Measurements from ENCODE around the gene GRAMD4. TPM values are rescaled to one million over a fixed set of nuclear protein-coding genes. Genes with fewer than 3 reads are reported as not detected.

GRAMD4 gene
- total RNA-seq, 1 experiment from 2014 or later: 23.4 TPM

DNA sequence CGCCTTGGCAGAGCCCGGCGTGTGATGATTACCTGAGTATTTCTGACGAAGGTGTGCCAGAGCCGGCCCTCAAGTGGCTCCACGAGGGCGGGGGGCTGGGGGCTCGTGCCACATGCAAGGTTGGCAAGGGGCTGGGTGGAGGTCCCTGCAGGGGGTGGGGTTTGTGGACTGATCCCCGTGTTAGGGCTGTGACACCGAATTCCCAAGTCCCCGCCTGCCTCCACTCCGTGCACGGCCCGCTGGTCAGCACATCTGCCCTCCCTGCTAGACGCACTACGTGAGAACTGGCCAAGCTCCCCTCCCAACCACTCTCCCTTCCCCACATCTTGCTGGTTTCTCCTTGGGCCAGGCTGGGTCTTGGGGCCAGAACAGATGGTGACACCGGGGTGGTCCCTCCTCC, 34.2 kb downstream of the GRAMD4 start:
- peaks cover 22% of the 10 kb centered on the region for H3K4me1 ChIP-seq
- H3K36me3 Mint-ChIP-seq (ENCODE audit: insufficient read depth, unreplicated experiment): no peaks in the 10 kb centered on the region
- H3K9me3 ChIP-seq: no peaks in the 10 kb centered on the region
- H3K27ac Mint-ChIP-seq (ENCODE audit: unreplicated experiment): no peak overlapping the region
- H3K4me1 Mint-ChIP-seq (ENCODE audit: low read depth, unreplicated experiment): peaks cover 24% of the 10 kb centered on the region
- intact Hi-C loops (cut with micrococcal nuclease; ENCODE audit: unreplicated experiment): no loop called here
- TF ChIP-seq, protein P1, sequence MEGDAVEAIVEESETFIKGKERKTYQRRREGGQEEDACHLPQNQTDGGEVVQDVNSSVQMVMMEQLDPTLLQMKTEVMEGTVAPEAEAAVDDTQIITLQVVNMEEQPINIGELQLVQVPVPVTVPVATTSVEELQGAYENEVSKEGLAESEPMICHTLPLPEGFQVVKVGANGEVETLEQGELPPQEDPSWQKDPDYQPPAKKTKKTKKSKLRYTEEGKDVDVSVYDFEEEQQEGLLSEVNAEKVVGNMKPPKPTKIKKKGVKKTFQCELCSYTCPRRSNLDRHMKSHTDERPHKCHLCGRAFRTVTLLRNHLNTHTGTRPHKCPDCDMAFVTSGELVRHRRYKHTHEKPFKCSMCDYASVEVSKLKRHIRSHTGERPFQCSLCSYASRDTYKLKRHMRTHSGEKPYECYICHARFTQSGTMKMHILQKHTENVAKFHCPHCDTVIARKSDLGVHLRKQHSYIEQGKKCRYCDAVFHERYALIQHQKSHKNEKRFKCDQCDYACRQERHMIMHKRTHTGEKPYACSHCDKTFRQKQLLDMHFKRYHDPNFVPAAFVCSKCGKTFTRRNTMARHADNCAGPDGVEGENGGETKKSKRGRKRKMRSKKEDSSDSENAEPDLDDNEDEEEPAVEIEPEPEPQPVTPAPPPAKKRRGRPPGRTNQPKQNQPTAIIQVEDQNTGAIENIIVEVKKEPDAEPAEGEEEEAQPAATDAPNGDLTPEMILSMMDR (IDR thresholded peaks at IDR 0.05; ENCODE audit: insufficient read depth in 1 of 2, low read depth in 1 of 2, low read length in 1 of 2, severe bottlenecking in 1 of 2, unreplicated experiment in 1 of 2): no peak
- CTCF ChIA-PET: no interaction called here
- no TSS peak for BruUV-seq (replicated peaks)
- no peaks in the 10 kb centered on the region for H3K36me3 ChIP-seq (ENCODE audit: control insufficient read depth, insufficient read depth, low read length)
- H3K27me3 ChIP-seq (replicated peaks; ENCODE audit: control insufficient read depth, insufficient read depth, low read length): no peaks in the 10 kb centered on the region
- H3K4me3 Mint-ChIP-seq (ENCODE audit: unreplicated experiment): no peak overlapping the region
- H3K4me3 ChIP-seq (ENCODE audit: low read depth, low read length): no peak overlapping the region
- no peak for DNase-seq
- POLR2A ChIA-PET: no interaction called here
- no peaks in the 10 kb centered on the region for H3K27me3 Mint-ChIP-seq (ENCODE audit: insufficient read depth, unreplicated experiment)
- H3K9me3 Mint-ChIP-seq (ENCODE audit: unreplicated experiment): no peaks in the 10 kb centered on the region

DNA sequence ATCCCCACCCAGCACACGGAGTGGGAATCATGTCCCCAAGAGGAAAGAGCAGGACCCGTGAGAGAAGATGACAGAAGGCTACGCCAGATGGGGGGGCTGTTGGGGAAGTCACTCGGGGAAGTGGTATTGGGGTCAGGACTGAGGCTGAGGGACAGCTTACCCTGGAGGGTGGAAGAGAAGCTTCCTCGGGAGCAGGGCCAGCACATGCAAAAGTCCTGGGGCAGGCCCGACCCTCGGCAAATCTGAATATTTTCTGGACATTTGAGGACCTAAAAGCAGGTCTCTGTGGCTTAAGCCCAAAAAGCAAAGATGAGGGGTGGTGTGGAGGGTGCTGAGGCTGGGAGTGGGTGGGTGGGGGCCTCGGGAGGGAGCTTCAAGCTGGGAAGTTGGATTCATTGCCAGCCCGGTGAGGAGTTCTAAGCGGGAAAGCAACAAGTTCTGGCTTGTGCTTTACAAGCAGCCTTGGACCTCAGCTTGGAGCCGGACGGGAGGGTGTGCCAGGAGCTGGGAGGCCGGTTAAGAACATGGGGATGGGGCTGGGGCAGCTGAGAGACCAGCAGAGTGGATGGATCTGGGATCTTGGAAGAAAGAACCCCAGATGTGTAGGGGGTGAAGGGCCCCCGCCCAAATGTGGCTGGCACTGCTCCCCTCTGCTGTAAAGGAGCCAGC, 34.9 kb downstream of the GRAMD4 start:
- Mint-ChIP-seq H3K4me3 (ENCODE audit: unreplicated experiment) (no peak overlapping the region), H3K27ac (ENCODE audit: unreplicated experiment) (no peak overlapping the region), H3K4me1 (ENCODE audit: low read depth, unreplicated experiment) (peaks cover 17% of the 10 kb centered on the region), H3K9me3 (ENCODE audit: unreplicated experiment) (no peaks in the 10 kb centered on the region), H3K36me3 (ENCODE audit: insufficient read depth, unreplicated experiment) (no peaks in the 10 kb centered on the region), H3K27me3 (ENCODE audit: insufficient read depth, unreplicated experiment) (no peaks in the 10 kb centered on the region)
- H3K9me3 ChIP-seq: no peaks in the 10 kb centered on the region
- no peaks in the 10 kb centered on the region for H3K27me3 ChIP-seq (replicated peaks; ENCODE audit: control insufficient read depth, insufficient read depth, low read length)
- TF ChIP-seq, protein P1 (IDR thresholded peaks at IDR 0.05; ENCODE audit: insufficient read depth in 1 of 2, low read depth in 1 of 2, low read length in 1 of 2, severe bottlenecking in 1 of 2, unreplicated experiment in 1 of 2): no peak
- H3K4me3 ChIP-seq (ENCODE audit: low read depth, low read length): no peak overlapping the region
- DNase-seq: no peak
- POLR2A ChIA-PET: no interaction called here
- CTCF ChIA-PET: no interaction called here
- peaks cover 22% of the 10 kb centered on the region for H3K4me1 ChIP-seq
- no peaks in the 10 kb centered on the region for H3K36me3 ChIP-seq (ENCODE audit: control insufficient read depth, insufficient read depth, low read length)
- intact Hi-C loops (cut with micrococcal nuclease; ENCODE audit: unreplicated experiment): no loop called here
- BruUV-seq (replicated peaks): no TSS peak

DNA sequence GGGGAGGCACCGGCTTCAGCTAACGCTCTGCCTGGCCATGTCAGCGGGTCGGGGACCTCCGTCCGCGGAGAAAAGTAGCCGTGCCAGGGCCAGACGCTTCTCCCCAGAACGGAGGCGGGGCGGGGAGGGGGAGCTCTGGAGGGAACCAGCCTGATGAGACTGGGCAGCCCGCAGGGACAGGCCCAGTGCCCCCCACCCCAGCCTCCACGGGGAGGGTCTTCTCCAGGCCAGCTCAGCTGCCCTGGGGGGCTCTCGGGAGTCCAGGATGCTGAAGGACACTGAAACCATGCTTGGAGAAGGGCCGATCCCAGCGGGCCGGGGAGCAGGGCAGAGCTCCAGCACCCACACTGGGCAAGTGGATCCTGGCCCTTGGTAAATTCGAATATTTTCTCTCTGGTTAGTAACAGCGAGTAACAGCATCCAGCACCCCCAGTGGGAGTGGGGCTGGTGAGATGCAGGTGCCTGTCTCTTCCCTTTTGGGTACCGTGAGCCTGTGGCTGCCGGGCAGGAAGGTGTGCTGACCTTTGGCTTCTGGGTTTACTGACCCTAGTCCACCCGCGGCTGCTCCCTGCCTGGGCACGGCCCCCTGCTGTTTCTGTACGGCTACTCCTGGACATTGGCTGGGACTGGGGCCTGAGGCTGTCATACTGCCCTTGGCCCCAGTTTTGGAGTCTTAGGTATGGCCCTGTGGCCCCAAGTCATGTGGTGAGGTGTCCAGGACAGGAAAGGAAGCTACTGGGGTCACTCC, 35.8 kb downstream of the GRAMD4 start:
- intact Hi-C loops (cut with micrococcal nuclease; ENCODE audit: unreplicated experiment): no loop called here

More for the DNA sequence above, 35.8 kb downstream of the GRAMD4 start:
- H3K27me3 ChIP-seq (replicated peaks; ENCODE audit: control insufficient read depth, insufficient read depth, low read length): no peaks in the 10 kb centered on the region
- no peaks in the 10 kb centered on the region for H3K36me3 ChIP-seq (ENCODE audit: control insufficient read depth, insufficient read depth, low read length)
- ChIA-PET POLR2A (no interaction called here), CTCF (no interaction called here)
- no peak overlapping the region for H3K27ac Mint-ChIP-seq (ENCODE audit: unreplicated experiment)
- no peaks in the 10 kb centered on the region for H3K27me3 Mint-ChIP-seq (ENCODE audit: insufficient read depth, unreplicated experiment)
- TF ChIP-seq, protein P1 (IDR thresholded peaks at IDR 0.05; ENCODE audit: insufficient read depth in 1 of 2, low read depth in 1 of 2, low read length in 1 of 2, severe bottlenecking in 1 of 2, unreplicated experiment in 1 of 2): no peak
- H3K4me1 Mint-ChIP-seq (ENCODE audit: low read depth, unreplicated experiment): peaks cover 17% of the 10 kb centered on the region
- no peaks in the 10 kb centered on the region for H3K9me3 ChIP-seq
- BruUV-seq (replicated peaks): no TSS peak
- no peak overlapping the region for H3K4me3 Mint-ChIP-seq (ENCODE audit: unreplicated experiment)
- no peaks in the 10 kb centered on the region for H3K36me3 Mint-ChIP-seq (ENCODE audit: insufficient read depth, unreplicated experiment)
- H3K9me3 Mint-ChIP-seq (ENCODE audit: unreplicated experiment): no peaks in the 10 kb centered on the region
- DNase-seq: no peak
- H3K4me3 ChIP-seq (ENCODE audit: low read depth, low read length): no peak overlapping the region
- H3K4me1 ChIP-seq: peaks cover 22% of the 10 kb centered on the region

Data from Caco-2 (cell line).